GM23248 (cell line): ENCODE measurements around the gene EI24.

Source experiments
- EZH2 ChIP-seq: fragments of 200-600 bp; sonication (generic); IDR thresholded peaks from 2 replicates; pipeline ENCODE4 v1.6.1; 2018; ENCODE audit warnings: antibody characterized with exemption, mild to moderate bottlenecking; ENCODE audit not compliant: insufficient read depth, poor library complexity, severe bottlenecking
- EZH2phosphoT487 ChIP-seq: fragments of 200-600 bp; sonication (generic); IDR thresholded peaks from 2 replicates; pipeline ENCODE4 v1.6.1; 2018; ENCODE audit warnings: antibody characterized with exemption, moderate library complexity, mild to moderate bottlenecking, low read depth; ENCODE audit not compliant: insufficient read depth

DNA sequence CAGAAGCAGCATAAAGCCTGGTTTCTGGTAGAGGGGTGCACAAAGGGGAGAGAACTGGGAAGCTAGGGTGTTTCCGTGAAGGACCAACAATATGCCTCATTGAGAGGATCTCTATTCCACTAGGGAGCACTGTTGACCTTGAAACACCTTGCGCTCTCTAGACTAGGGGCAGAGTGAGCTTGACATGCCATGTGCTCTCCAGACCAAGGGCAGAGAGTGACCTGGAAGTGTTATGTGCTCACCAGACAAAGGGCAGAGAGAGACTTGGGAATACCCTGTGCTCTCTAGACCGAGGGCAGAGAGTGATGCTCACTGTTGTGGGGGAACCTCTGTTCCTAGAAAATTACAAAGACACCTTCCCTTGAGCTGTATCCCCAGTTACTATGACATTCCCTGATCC, 15.2 kb upstream of the EI24 start:
- TF ChIP-seq EZH2 (no peak), EZH2phosphoT487 (no peak)
